ENCODE measurements around the gene ARHGAP4. TPM values are rescaled to one million over a fixed set of nuclear protein-coding genes. Genes with fewer than 3 reads are reported as not detected.

The ARHGAP4 gene
- total RNA-seq, 4 donors from 2014 or later, result 2.6 to 10.7 (median 4.4) TPM

DNA sequence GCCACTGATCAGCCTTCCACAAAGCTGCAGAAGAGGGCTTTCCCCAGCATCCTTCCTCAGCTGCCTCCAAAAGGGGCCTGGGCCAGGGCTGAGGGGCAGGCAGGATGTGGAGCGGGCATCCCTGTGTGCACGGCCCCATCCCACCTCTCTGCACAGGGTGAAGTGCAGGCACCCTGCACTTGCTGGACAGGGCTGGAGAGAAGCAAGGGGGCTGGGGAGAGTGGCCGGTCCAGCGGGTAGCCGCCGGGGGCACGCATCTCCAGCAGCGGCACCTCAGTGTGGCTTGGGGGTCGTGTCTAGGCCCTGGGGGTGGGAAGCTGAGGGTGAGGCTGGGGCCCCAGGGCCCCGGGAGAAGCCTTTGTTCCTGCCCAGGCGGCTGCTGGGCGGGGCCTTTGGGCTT lies 18.6 kb downstream of the ARHGAP4 start:
- ATAC-seq (no peak), DNase-seq (no peak)
- in situ Hi-C loops (cut with MboI; ENCODE audit: low sequenced_read_pairs in 4 of 4), result no loop called here
- Histone ChIP-seq H3K36me3 (no peaks in the 10 kb centered on the region), H3K9me3 (no peaks in the 10 kb centered on the region), H3K27me3 (no peaks in the 10 kb centered on the region), H3K27ac (no peak overlapping the region), H3K4me1 (no peaks in the 10 kb centered on the region), H3K4me3 (no peak overlapping the region)
- intact Hi-C loops (cut with DNase I; ENCODE audit: low total_unique reads), result no loop called here
- no peak for TF ChIP-seq POLR2A (IDR thresholded peaks at IDR 0.05)
- TF ChIP-seq, protein P1, sequence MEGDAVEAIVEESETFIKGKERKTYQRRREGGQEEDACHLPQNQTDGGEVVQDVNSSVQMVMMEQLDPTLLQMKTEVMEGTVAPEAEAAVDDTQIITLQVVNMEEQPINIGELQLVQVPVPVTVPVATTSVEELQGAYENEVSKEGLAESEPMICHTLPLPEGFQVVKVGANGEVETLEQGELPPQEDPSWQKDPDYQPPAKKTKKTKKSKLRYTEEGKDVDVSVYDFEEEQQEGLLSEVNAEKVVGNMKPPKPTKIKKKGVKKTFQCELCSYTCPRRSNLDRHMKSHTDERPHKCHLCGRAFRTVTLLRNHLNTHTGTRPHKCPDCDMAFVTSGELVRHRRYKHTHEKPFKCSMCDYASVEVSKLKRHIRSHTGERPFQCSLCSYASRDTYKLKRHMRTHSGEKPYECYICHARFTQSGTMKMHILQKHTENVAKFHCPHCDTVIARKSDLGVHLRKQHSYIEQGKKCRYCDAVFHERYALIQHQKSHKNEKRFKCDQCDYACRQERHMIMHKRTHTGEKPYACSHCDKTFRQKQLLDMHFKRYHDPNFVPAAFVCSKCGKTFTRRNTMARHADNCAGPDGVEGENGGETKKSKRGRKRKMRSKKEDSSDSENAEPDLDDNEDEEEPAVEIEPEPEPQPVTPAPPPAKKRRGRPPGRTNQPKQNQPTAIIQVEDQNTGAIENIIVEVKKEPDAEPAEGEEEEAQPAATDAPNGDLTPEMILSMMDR (IDR thresholded peaks at IDR 0.05 in 4 of 5, conservative IDR thresholded peaks at IDR 0.05 in 1 of 5), result no peak

DNA sequence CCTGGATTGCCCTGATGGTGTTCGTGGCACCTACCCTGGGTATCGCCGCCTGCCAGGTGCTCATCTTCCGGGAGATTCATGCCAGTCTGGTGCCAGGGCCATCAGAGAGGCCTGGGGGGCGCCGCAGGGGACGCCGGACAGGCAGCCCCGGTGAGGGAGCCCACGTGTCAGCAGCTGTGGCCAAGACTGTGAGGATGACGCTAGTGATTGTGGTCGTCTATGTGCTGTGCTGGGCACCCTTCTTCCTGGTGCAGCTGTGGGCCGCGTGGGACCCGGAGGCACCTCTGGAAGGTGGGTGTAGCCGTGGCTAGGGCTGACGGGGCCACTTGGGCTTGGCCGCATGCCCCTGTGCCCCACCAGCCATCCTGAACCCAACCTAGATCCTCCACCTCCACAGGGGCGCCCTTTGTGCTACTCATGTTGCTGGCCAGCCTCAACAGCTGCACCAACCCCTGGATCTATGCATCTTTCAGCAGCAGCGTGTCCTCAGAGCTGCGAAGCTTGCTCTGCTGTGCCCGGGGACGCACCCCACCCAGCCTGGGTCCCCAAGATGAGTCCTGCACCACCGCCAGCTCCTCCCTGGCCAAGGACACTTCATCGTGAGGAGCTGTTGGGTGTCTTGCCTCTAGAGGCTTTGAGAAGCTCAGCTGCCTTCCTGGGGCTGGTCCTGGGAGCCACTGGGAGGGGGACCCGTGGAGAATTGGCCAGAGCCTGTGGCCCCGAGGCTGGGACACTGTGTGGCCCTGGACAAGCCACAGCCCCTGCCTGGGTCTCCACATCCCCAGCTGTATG lies 19.7 kb downstream of the ARHGAP4 start:
- Histone ChIP-seq H3K27me3 (no peaks in the 10 kb centered on the region), H3K27ac (no peak overlapping the region), H3K4me1 (no peaks in the 10 kb centered on the region), H3K9me3 (no peaks in the 10 kb centered on the region), H3K4me3 (no peak overlapping the region), H3K36me3 (no peaks in the 10 kb centered on the region)
- DNase-seq (no peak), ATAC-seq (no peak)
- TF ChIP-seq, protein P1 (IDR thresholded peaks at IDR 0.05 in 4 of 5, conservative IDR thresholded peaks at IDR 0.05 in 1 of 5), result no peak
- TF ChIP-seq POLR2A (IDR thresholded peaks at IDR 0.05), result no peak
- intact Hi-C loops (cut with DNase I; ENCODE audit: low total_unique reads) (no loop called here), in situ Hi-C loops (cut with MboI; ENCODE audit: low sequenced_read_pairs in 4 of 4) (no loop called here)

DNA sequence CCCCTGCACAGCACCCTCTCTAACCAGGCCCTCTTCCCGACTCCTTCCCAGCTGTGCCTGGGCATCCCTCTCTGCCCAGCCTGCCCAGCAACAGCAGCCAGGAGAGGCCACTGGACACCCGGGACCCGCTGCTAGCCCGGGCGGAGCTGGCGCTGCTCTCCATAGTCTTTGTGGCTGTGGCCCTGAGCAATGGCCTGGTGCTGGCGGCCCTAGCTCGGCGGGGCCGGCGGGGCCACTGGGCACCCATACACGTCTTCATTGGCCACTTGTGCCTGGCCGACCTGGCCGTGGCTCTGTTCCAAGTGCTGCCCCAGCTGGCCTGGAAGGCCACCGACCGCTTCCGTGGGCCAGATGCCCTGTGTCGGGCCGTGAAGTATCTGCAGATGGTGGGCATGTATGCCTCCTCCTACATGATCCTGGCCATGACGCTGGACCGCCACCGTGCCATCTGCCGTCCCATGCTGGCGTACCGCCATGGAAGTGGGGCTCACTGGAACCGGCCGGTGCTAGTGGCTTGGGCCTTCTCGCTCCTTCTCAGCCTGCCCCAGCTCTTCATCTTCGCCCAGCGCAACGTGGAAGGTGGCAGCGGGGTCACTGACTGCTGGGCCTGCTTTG lies 20.5 kb downstream of the ARHGAP4 start:
- TF ChIP-seq, protein P1 (IDR thresholded peaks at IDR 0.05 in 4 of 5, conservative IDR thresholded peaks at IDR 0.05 in 1 of 5), result no peak
- no peak for TF ChIP-seq POLR2A (IDR thresholded peaks at IDR 0.05)
- Histone ChIP-seq H3K36me3 (no peaks in the 10 kb centered on the region), H3K4me3 (peak overlapping the region in 1 of 4 donors; percentile 45), H3K4me1 (peaks cover 0 to 6% of the 10 kb centered on the region in 2 donors), H3K27me3 (no peaks in the 10 kb centered on the region), H3K27ac (no peak overlapping the region), H3K9me3 (no peaks in the 10 kb centered on the region)
- ATAC-seq, result no peak
- in situ Hi-C loops (cut with MboI; ENCODE audit: low sequenced_read_pairs in 4 of 4) (no loop called here), intact Hi-C loops (cut with DNase I; ENCODE audit: low total_unique reads) (no loop called here)
- DNase-seq, result no peak

DNA sequence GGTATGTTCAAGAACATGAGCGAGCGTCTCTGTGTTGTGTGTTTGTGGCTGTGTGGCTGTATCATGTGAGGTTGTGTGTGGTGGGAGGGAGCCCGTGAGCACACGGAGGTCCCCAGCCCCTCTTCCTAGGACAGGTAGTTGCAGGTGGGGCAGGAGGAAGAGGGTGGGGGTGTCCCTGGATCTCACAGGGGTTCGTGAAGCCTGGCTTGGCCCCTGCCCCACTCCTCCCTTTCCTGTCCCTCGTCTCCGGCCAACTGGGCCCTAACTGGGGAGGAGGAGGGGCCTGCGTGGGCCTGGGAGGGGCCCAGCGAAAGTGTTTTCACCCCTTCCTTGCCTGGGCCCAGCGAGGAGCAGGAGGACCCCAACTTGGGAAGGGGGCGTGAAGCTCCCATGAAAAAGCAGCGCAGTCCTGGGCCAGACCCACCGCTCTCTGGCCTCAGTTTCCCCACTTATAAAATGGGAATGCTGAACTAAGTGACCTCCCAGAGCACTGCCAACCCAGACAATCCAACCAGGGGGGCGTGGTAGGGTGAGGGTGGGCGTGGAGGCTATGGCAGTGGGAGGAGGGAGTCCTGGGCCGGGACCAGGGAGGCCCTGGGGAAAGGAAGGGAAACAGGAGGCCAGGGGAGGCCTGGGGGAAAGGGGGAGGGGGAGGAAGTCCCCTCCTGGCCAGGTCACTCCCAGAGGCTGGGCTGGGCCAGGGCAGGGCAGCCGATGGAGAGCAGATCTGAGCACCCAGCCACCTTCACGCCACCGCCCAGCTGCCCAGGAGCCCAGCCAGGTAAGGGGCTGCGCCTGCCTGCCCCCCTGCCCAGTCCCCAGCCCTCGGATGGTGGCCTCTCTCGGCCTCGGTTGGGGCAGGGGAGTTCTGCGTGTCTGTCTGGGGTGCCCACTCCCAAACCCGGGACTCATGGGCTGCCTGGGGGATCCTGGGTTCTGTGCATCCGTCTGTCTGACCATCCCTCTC lies 21.8 kb downstream of the ARHGAP4 start, which contains the start of gene AVPR2:
AVPR2 (plus strand) TSS at position 683 of the 967 bp plus-strand sequence. CDS start 473 bp downstream, outside the sequence.
- Histone ChIP-seq H3K4me3 (peak within 1 kb of the TSS in 3 of 4 donors; percentile 0 to 45 (median 11)), H3K4me1 (peaks cover 0 to 9% of the 10 kb centered on the region in 2 donors), H3K36me3 (no peaks in the 10 kb centered on the region), H3K9me3 (no peaks in the 10 kb centered on the region), H3K27me3 (no peaks in the 10 kb centered on the region), H3K27ac (peak within 1 kb of the TSS in 3 of 4 donors; percentile 40 to 55 (median 48))
- ATAC-seq (peak in 1 of 2 donors; percentile 42), DNase-seq (no peak)
- TF ChIP-seq, protein P1 (IDR thresholded peaks at IDR 0.05 in 4 of 5, conservative IDR thresholded peaks at IDR 0.05 in 1 of 5), result no peak
- TF ChIP-seq POLR2A (IDR thresholded peaks at IDR 0.05), result no peak
- intact Hi-C loops (cut with DNase I; ENCODE audit: low total_unique reads) (no loop called here), in situ Hi-C loops (cut with MboI; ENCODE audit: low sequenced_read_pairs in 4 of 4) (no loop called here)
